IPS-18c (cell line): ENCODE measurements around the gene FRMD4A.

Experiments used
- H3K4me3 ChIP-seq: 2 replicates; pipeline ENCODE4 v1.7.0; 2013; ENCODE audit warnings: low read depth, mild to moderate bottlenecking, low read length, moderate library complexity; ENCODE audit not compliant: insufficient read depth
- H3K9me3 ChIP-seq: one replicate; pipeline ENCODE4 v1.6.1; 2013; ENCODE audit warnings: mild to moderate bottlenecking, low read length, moderate library complexity; ENCODE audit not compliant: control insufficient read depth, insufficient read depth

The FRMD4A gene

GRCh38 chr10:14330388-14331061 is at the start of gene FRMD4A:
TSS of gene FRMD4A (minus strand) at chr10:14330924.
- H3K4me3 ChIP-seq = no peak within 1 kb of the TSS
- no peaks in the 10 kb centered on the region for H3K9me3 ChIP-seq

- H3K4me3 ChIP-seq = no peak overlapping the region
Observed at GRCh38 chr10:14379556-14380280, 49.0 kb upstream of the FRMD4A start.

GRCh38 chr10:14378387-14378960 is 47.8 kb upstream of the FRMD4A start:
- Histone ChIP-seq H3K9me3 (peaks cover 2% of the 10 kb centered on the region), H3K4me3 (no peak overlapping the region)

More at GRCh38 chr10:14379556-14380280, 49.0 kb upstream of the FRMD4A start:
- H3K9me3 ChIP-seq = peaks cover 2% of the 10 kb centered on the region

- peaks cover 2% of the 10 kb centered on the region for H3K9me3 ChIP-seq
Observed at GRCh38 chr10:14377591-14378175, 47.0 kb upstream of the FRMD4A start.

GRCh38 chr10:14374745-14375445 is 44.2 kb upstream of the FRMD4A start:
- Histone ChIP-seq H3K4me3 (no peak overlapping the region), H3K9me3 (peaks cover 2% of the 10 kb centered on the region)

More at GRCh38 chr10:14377591-14378175, 47.0 kb upstream of the FRMD4A start:
- no peak overlapping the region for H3K4me3 ChIP-seq

GRCh38 chr10:14372606-14373005 is 41.9 kb upstream of the FRMD4A start:
- H3K4me3 ChIP-seq = no peak overlapping the region
- H3K9me3 ChIP-seq = peaks cover 2% of the 10 kb centered on the region

GRCh38 chr10:14371581-14371980 is 40.9 kb upstream of the FRMD4A start:
- peaks cover 2% of the 10 kb centered on the region for H3K9me3 ChIP-seq
- H3K4me3 ChIP-seq = no peak overlapping the region

- H3K4me3 ChIP-seq = no peak overlapping the region
- H3K9me3 ChIP-seq = peaks cover under 1% of the 10 kb centered on the region
Observed at GRCh38 chr10:14370894-14371293, 40.2 kb upstream of the FRMD4A start.

GRCh38 chr10:14369906-14370305 is 39.2 kb upstream of the FRMD4A start:
- H3K4me3 ChIP-seq = no peak overlapping the region

GRCh38 chr10:14366760-14367159 is 36.0 kb upstream of the FRMD4A start:
- Histone ChIP-seq H3K4me3 (no peak overlapping the region), H3K9me3 (no peaks in the 10 kb centered on the region)

More at GRCh38 chr10:14369906-14370305, 39.2 kb upstream of the FRMD4A start:
- H3K9me3 ChIP-seq = no peaks in the 10 kb centered on the region

- Histone ChIP-seq H3K9me3 (no peaks in the 10 kb centered on the region), H3K4me3 (no peak overlapping the region)
Observed at GRCh38 chr10:14365266-14365665, 34.5 kb upstream of the FRMD4A start.

GRCh38 chr10:14362104-14362503 is 31.4 kb upstream of the FRMD4A start:
- no peak overlapping the region for H3K4me3 ChIP-seq
- no peaks in the 10 kb centered on the region for H3K9me3 ChIP-seq

GRCh38 chr10:14360961-14361360 is 30.2 kb upstream of the FRMD4A start:
- H3K9me3 ChIP-seq = no peaks in the 10 kb centered on the region
- H3K4me3 ChIP-seq = no peak overlapping the region

GRCh38 chr10:14360515-14360914 is 29.8 kb upstream of the FRMD4A start:
- H3K9me3 ChIP-seq = no peaks in the 10 kb centered on the region

GRCh38 chr10:14358886-14359573 is 28.3 kb upstream of the FRMD4A start:
- H3K9me3 ChIP-seq = no peaks in the 10 kb centered on the region
- no peak overlapping the region for H3K4me3 ChIP-seq

More at GRCh38 chr10:14360515-14360914, 29.8 kb upstream of the FRMD4A start:
- no peak overlapping the region for H3K4me3 ChIP-seq

GRCh38 chr10:14356921-14357320 is 26.2 kb upstream of the FRMD4A start:
- H3K4me3 ChIP-seq = no peak overlapping the region
- no peaks in the 10 kb centered on the region for H3K9me3 ChIP-seq

GRCh38 chr10:14355750-14356149 is 25.0 kb upstream of the FRMD4A start:
- no peaks in the 10 kb centered on the region for H3K9me3 ChIP-seq
- no peak overlapping the region for H3K4me3 ChIP-seq
